Pons (tissue), 1 donor: ENCODE results near the gene PNPO.

ENCODE experiments used
- DNase-seq: peaks from one replicate; pipeline ENCODE4 v3.0.0-alpha.2; 2016; ENCODE audit warnings: low spot score

Gene PNPO

GRCh38 chr17:47949946-47950345 lies 8.6 kb downstream of the PNPO start:
- no peak for DNase-seq

GRCh38 chr17:47950448-47950847 lies 9.1 kb downstream of the PNPO start:
- no peak for DNase-seq

- no peak for DNase-seq
Observed at GRCh38 chr17:47952171-47953021, 11.0 kb downstream of the PNPO start.

DNA sequence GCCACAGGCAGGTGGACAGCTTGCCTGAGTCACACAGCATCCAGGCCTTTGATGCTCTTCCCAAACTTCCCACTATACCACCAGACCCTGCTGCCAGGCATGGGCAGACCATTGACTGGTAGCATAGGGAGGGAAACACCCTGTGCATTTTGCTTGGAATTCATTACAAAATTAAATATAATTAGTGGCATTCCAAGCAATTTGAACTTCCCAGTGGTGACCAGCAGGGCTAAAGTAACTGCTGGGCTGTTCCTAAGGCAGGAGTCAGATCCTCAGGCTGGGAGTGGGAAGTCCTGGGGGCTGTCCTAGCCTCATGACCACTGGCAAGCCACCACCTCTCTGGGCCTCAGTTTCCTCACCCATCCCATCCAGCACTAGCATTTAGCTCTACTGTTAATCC lies 12.5 kb downstream of the PNPO start:
- no peak for DNase-seq

DNA sequence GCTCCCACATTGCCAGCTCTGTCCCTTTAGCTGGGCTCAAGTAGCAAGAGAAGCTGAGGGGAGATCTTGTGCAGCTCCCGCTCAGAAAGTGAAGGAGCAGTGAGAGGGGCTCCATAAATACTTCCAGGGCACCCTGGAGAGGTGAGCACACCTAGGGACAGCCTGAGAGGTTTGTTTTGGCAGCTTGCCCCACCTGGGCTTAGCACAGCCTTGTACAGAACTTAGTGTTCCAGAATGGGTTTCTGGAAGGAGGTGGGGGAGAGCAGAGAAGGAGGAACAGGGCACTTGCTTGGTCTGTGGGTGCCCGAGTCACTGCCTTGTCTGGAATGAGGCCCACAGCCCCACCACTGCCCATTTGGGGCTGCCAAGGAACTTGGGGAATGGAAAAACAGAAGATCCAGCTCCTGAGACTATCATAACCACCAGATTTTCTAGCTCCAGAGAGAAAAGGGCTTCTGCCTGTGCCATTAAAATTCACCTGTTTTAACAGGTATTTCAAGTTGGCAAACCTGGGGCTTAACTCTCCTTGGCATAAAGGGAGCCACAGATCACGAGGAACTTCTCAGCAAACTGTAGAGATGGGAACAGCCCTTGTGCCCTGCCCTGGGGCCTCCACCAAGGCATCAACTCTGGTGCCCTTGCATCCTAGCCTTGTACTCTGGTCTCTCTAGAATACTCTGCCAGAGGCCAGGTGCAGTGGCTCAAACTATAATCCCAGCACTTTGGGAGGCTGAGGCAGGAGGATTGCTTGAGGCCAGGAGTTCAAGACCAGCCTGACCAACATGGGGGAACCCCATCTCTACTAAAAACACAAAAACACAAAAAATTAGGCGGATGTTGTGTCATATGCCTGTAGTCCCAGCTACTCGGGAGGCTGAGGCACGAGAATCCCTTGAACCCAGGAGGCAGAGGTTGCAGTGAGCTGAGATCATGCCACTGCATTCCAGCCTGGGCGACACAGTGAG lies 14.4 kb downstream of the PNPO start:
- no peak for DNase-seq

DNA sequence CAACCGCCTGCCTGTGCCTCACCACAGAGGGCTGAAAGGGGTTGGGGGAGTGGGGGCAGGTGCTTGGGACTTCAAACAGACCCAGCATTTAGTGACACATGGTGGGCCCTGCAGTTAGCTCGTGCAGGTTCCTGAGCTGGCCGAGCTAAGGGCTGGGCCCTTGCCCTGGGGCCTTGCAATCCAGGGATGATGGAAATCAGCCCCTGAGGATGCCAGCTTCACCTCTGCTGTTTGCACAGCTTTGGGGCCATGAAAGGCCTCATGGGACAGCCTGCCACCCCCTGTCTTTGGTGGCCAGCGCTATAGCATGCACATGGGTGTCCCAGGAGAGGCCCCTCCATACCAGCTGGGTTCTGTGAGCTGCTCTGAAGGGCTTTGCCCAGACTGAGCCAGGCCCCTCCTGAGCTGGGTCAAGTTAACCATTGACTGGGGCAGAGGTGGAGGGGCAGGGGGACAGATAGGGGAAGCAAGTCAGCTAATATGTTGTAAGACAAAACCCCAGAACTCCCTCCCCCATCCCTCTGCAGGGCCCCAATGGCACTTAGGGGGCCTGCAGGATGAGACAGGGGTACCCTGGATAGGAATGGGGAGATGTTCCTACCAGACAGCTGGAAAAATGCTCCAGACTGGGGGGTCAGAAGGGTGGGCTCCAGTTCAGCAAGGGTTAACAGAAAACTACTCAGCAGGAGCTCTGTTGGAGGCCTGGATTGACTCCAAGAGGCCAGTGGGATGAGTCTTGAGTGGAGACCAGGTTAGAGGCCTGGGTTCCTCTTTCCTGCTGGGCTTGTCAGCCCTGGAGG lies 15.6 kb downstream of the PNPO start:
- no peak for DNase-seq

- no peak for DNase-seq
Observed at GRCh38 chr17:47957591-47958490, 16.5 kb downstream of the PNPO start, which contains the start of gene PRR15L. Gene PRR15L, minus strand, starts transcription at chr17:47957883. Its CDS starts 4,649 bp downstream, at chr17:47953234.

- no peak for DNase-seq
Observed at GRCh38 chr17:47959825-47960655, 18.7 kb downstream of the PNPO start.

GRCh38 chr17:47961406-47961805 lies 20.0 kb downstream of the PNPO start:
- DNase-seq, result no peak

DNA sequence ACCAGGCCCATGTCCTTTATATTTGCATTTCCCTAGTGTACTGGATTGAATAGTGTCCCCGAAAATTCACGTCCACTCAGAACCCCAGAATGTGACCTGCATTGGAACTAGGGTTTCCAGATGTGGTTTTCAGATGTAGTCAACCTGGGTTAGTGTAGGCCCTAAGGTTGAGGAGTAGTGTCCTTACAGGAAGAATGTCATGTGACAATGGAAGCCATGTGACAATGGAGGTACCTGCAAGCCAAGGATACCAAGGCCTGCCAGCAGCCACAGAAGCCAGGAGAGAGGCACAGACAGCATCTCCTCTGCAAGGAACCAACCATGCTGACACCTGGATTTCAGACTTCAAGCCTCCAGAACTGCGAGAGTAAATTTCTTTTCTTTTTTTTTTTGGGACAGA lies 21.5 kb downstream of the PNPO start:
- DNase-seq, result no peak

GRCh38 chr17:47964856-47965255 lies 23.5 kb downstream of the PNPO start:
- DNase-seq, result no peak

DNA sequence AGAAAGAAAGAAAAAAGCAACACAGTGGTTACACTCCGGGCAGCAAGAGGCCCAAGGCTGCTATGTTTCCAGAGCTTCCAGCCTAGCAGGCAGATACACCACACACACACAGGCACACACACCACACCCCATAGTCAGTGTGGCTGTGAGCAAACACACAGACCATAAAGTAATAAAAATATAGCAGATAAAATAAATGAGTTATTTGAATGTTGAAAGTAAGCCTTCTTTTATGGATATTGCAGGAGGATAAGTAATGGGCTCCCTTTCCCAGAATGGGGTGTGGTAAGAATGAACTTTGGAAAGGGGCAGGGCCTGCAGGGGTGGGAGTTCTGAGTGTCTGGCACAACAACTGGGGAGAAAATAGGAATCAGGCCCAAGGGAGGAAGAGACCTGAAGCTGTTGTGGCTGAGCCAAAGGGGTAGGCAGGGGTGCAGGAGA lies 24.7 kb downstream of the PNPO start:
- DNase-seq, result no peak

DNA sequence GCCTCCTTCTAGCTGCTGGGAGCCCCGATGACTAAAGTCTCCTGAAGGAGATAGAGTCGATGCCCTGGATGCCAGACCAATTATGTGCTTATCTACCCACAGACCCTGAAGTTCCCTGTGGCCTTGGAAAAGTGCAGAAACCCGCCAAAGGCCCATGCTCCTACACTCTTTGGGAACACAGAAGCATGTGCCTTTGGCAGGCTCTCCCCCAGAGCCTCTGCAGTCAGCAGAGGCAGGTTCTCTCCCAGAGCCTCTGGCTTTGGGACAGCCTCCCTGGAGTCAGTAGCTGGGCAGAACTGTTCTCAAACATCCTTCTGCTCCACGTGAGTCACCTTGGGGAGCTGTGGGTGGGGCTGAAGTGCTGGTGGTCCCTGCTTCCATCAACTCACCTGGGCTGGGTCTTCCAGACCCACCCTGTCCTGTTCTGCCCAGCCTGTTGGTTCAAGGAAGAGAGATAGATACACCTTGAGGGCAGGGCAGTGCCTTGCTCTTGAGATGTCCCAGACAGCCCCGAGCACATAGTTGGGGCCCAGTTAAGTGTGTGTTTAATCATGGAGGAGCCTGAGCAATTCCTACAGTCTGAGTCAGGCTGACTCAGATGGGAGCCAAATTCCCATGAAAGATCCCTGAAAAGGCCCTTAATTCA lies 26.4 kb downstream of the PNPO start:
- DNase-seq, result no peak

DNA sequence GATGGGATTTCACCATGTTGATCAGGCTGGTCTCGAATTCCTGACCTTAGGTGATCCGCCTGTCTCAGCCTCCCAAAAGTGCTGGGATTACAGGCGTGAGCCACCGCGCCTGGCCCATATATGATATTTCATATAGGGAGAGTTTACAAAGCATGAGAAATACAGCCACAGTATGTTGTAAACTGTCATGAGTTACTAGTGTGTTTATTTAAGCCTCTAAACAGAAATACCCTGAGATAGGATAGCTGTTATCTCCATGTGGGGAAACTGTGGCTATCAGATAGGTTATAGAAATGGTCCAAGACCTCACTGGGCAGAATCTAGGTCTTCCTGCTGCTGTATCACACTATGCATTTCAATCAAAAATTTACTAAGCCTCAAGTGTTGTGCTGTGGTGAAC lies 27.5 kb downstream of the PNPO start:
- DNase-seq, result no peak

DNA sequence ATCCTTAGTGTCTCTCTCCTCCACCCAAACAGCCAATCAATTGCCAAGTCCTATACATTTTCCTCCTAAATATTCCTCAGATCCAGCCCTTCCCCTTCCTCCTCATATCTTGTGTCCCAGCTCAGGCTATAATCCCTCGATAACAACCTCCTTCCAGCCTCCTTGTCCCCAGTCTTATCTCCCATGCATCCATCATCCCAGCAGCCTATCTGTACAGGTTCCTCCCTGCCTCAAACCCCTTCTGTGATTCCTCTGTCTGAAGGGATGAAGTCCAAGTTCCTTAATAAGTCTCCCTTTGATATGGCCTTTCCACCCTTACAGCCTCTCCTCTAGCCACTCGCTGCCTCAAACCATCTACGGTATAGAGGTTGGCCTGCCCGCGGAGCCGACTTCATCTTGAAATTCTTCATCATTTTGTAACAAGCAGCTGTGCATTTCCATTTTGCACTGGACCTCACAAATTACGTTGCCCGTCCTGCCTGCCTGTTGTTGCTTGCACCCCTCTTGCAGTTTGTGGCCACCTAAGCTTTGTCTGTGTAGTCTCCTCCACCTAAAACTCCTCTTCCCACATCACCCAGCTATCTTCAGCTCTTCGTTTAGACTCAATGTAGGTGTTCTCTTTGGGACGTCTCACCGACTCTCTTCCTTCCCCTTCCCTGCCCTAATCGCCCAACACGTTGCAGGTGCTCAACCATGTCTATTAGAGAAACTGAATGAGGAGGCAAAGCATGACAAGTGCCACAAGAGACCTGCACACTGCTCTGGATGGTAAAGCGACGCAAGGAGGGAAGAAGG lies 28.8 kb downstream of the PNPO start:
- DNase-seq, result no peak

DNA sequence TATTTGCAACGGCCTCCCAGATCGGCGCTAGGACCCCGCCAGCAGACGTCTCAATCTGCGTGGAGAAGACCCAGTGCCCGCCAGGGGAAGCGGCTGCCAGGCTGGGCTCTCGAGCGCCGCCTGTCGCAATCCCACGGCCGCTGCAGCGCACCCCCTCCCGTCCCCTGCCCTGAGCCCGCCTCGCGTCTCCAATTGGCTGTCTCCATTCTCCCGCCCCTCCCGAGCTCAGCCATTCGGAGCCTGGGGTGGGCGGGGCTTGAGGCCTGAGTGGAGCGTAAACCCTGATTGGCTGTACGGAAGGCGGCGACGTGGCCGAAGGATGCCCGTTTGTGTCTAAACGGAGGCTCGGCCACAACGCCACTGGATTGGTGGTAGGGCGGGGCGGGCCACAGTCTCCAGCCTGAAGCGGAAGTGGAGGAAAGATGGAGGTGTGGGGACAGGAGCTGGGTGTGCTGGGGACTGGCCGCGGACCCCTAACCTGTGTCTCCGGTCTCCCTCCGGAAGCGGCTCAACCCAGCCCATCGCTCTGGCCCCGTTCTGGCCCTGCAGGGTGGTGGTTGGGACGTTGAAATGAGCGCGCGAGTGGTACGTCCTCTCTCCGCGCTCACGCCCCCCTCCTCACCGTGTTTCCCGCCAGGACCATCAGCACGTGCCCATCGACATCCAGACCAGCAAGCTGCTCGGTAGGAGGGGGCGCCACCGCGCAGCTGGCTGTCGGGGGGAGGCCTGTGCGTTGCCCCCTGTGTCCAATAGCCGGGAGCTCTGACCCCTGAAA lies 29.5 kb downstream of the PNPO start, which contains the start of gene CDK5RAP3:
Gene CDK5RAP3 (plus strand): TSS at position 389 of the 775 bp plus-strand sequence. CDS start 34 bp downstream, at position 423.
- peak; percentile 99 for DNase-seq

- no peak for DNase-seq
Observed at GRCh38 chr17:47973541-47973940, 32.2 kb downstream of the PNPO start.
